Hindlimb muscle (tissue), 1 donor: ENCODE results near the gene ZSCAN9. TPM values are rescaled to one million over a fixed set of nuclear protein-coding genes. Genes with fewer than 3 reads are reported as not detected.
A peak's percentile ranks its signal among the peaks of the same experiment; 100 is the strongest.

Source experiments
- DNase-seq: peaks from one replicate; pipeline ENCODE4 v3.0.0-alpha.2; 2013
- polyA plus RNA-seq: library from polyadenylated mRNA; unstranded; fragments of 120-200 nt; gene quantifications from one replicate; pipeline ENCODE4 v1.2.1, GENCODE V29; 2013; ENCODE audit not compliant: insufficient read length

ZSCAN9 gene
- polyA plus RNA-seq, result 19.6 TPM

GRCh38 chr6:28225056-28225834, at the start of gene ZSCAN9:
TSS of gene ZSCAN9 (plus strand) at chr6:28225275. CDS start at chr6:28227085, 1,810 bp downstream.
- peak; percentile 87 for DNase-seq

- no peak for DNase-seq
Measured at GRCh38 chr6:28176373-28176772, 48.7 kb upstream of the ZSCAN9 start.

- DNase-seq, result no peak
Measured at GRCh38 chr6:28182255-28182654, 42.8 kb upstream of the ZSCAN9 start.

- no peak for DNase-seq
Measured at GRCh38 chr6:28188111-28188979, 36.7 kb upstream of the ZSCAN9 start.

GRCh38 chr6:28200020-28200419, 25.1 kb upstream of the ZSCAN9 start:
- no peak for DNase-seq

GRCh38 chr6:28203201-28203600, 21.9 kb upstream of the ZSCAN9 start:
- no peak for DNase-seq

GRCh38 chr6:28205879-28206278, 19.2 kb upstream of the ZSCAN9 start:
- DNase-seq, result no peak

- no peak for DNase-seq
Measured at GRCh38 chr6:28206527-28206926, 18.5 kb upstream of the ZSCAN9 start.

- no peak for DNase-seq
Measured at GRCh38 chr6:28206928-28207509, 18.1 kb upstream of the ZSCAN9 start.

GRCh38 chr6:28207510-28208110, 17.5 kb upstream of the ZSCAN9 start:
- peak; percentile 11 for DNase-seq

- DNase-seq, result peak; percentile 15
Measured at GRCh38 chr6:28208111-28208659, 16.9 kb upstream of the ZSCAN9 start.

- DNase-seq, result no peak
Measured at GRCh38 chr6:28209753-28210535, 15.1 kb upstream of the ZSCAN9 start.

GRCh38 chr6:28211840-28212509, 13.1 kb upstream of the ZSCAN9 start:
- DNase-seq, result no peak

GRCh38 chr6:28212510-28213212, 12.4 kb upstream of the ZSCAN9 start:
- no peak for DNase-seq

- no peak for DNase-seq
Measured at GRCh38 chr6:28213213-28213523, 11.9 kb upstream of the ZSCAN9 start.

- no peak for DNase-seq
Measured at GRCh38 chr6:28215425-28215824, 9.7 kb upstream of the ZSCAN9 start.

- DNase-seq, result no peak
Measured at GRCh38 chr6:28217890-28218289, 7.2 kb upstream of the ZSCAN9 start.

GRCh38 chr6:28218312-28219248, 6.5 kb upstream of the ZSCAN9 start:
- DNase-seq, result peak; percentile 59
